ENCODE results near the gene TSPAN4.

The TSPAN4 gene

DNA sequence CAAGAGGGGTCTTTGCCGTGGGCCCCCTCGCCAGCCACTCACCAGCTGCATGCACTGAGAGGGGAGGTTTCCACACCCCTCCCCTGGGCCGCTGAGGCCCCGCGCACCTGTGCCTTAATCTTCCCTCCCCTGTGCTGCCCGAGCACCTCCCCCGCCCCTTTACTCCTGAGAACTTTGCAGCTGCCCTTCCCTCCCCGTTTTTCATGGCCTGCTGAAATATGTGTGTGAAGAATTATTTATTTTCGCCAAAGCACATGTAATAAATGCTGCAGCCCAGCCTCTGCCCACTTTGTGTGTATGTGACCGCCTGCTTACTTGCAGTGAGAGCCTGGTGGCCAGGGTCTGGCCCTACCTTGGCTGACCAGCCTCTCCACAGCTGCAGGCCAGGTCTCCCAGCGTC lies 17.7 kb upstream of the TSPAN4 start:
- no peak for DNase-seq

DNA sequence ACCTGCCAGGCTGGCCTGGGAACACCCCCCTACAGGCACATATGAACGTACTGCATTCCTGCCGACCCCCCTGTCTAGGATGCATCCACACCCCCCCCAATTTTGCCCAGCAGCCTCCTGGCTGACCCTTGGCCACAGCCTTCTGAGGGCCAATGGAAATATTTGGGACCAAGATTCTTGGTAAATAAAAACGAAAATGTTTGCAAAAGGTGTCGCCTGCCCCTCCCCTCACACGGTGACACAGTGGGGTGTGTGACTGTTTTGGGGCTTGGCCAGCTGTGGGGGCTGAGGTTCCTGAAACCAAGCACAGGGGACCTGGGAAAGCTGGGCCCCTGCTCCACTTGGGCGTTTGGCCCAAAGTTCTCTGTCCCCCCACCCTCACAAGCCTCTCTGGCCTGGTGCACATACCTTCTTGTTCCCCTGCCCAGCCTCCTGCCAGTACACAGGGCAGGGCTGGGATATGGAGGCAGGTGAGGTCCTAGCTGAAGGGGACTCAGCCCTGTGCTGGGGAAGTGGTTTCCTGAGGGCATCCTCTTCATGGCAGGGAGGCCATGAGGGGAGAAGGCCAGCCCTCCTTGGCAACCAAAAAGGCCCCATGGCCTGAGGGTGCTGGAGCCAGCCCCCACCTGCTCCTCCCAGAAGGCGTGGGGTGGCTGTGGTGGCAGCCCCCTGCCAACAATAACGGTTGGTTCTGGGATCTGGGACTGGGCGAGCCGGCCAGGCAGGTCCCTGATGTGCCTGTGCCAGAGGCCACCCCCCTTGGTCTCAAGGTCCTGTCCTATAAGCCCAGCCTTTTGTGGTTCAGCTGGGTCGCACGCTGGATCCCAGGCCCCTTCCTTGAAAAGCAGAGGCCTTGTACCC lies 17.1 kb upstream of the TSPAN4 start:
- no peak for DNase-seq

DNA sequence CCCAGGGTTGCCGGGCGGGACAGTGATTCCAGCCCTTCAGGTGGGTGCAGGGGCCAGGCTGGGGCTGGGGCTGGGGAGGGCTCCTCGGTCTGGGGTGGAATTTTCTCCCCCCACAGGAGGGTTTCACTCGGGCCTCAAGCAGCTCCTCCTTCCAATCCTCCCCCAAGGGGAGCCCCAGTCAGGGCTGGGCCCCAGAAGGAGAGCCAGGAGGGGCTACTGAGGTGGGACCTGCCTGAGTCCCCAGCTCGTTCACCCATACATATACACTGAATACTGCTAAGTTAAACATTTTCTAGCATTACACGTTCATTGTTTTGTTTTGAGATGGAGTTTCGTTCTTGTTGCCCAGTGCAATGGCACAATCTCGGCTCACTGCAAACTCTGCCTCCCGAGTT lies 16.4 kb upstream of the TSPAN4 start:
- DNase-seq: no peak

- DNase-seq: no peak
Observed at GRCh38 chr11:826836-827145, 15.9 kb upstream of the TSPAN4 start.

GRCh38 chr11:827146-827896 lies 15.3 kb upstream of the TSPAN4 start:
- no peak for DNase-seq

- DNase-seq: no peak
Observed at GRCh38 chr11:827897-828192, 14.8 kb upstream of the TSPAN4 start, which contains the start of gene CRACR2B. Gene CRACR2B, plus strand, starts transcription at chr11:827919. Its CDS starts 689 bp downstream, at chr11:828608.

- DNase-seq: no peak
Observed at GRCh38 chr11:828506-829175, 14.0 kb upstream of the TSPAN4 start.

GRCh38 chr11:829176-829846 lies 13.3 kb upstream of the TSPAN4 start:
- no peak for DNase-seq

GRCh38 chr11:829847-830294 lies 12.8 kb upstream of the TSPAN4 start:
- no peak for DNase-seq

DNA sequence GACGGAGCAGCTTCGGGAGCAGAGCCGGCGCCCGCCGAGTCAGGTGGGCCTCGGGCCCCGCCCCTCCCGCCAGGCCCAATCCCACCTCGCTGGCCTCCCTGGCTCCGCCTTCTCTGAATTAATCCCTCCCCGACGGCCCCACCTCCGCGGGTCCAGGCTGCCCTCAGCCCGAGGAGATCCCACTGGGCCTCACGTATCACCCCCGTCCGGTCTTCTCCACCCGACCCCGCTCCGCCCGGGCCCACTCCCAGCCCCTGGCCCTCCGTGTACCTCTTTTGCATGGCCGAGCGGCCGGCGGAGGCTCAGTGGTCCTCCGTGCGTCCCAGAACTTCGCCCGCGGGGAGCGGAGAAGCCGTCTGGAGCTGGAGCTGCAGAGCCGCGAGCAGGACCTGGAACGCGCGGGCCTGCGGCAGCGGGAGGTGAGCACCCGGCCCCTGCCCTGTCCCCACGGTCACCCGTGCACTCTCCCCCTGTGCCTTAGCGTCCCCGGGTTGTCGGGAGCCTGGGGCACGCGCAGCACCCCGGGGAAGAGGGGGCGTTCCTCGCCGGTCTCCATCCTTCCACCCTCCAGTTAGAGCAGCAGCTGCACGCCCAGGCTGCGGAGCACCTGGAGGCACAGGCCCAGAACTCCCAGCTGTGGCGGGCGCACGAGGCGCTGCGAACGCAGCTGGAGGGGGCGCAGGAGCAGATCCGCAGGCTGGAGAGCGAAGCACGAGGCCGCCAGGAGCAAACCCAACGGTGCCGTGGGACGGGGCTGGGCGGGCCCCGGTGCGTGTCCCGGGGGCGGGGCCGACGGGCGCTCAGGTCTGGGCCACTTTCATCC lies 12.1 kb upstream of the TSPAN4 start:
- no peak for DNase-seq

- DNase-seq: no peak
Observed at GRCh38 chr11:831118-831864, 11.4 kb upstream of the TSPAN4 start.

DNA sequence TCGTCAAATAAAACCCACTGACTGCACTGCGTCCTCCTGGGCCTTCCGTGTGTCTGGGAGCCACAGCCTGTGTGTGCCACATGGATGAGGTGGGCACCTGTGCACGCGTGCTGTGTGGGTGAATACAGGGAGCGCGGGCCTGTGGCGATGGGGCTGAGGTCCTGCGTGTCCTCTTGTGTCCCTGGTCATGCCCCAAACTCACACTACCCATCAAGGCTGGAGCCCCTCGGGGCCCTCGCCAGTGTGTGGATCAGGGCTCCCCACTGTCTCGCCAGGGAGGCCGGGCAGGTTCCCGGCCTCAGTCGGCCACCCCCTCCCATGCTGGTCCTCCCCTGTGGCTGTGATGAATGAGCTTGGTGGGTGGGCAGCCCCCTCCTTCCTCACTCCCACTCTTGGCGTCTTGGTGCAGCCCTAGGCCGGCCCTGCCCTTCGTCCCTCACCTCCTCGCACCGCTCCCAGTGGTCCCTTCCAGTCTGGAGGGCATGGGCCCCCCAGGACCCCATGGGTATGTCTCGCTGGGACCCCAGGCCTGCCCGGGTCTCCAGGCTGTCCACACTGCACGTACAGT lies 10.6 kb upstream of the TSPAN4 start:
- no peak for DNase-seq

GRCh38 chr11:832529-833113 lies 10.0 kb upstream of the TSPAN4 start, which contains the start of gene CD151:
Gene CD151, plus strand, starts transcription at chr11:832952. Its CDS starts 3,118 bp downstream, at chr11:836070.
- DNase-seq: peak; percentile 58

GRCh38 chr11:833114-833791 lies 9.4 kb upstream of the TSPAN4 start:
- no peak for DNase-seq

GRCh38 chr11:833849-834311 lies 8.8 kb upstream of the TSPAN4 start:
- no peak for DNase-seq

DNA sequence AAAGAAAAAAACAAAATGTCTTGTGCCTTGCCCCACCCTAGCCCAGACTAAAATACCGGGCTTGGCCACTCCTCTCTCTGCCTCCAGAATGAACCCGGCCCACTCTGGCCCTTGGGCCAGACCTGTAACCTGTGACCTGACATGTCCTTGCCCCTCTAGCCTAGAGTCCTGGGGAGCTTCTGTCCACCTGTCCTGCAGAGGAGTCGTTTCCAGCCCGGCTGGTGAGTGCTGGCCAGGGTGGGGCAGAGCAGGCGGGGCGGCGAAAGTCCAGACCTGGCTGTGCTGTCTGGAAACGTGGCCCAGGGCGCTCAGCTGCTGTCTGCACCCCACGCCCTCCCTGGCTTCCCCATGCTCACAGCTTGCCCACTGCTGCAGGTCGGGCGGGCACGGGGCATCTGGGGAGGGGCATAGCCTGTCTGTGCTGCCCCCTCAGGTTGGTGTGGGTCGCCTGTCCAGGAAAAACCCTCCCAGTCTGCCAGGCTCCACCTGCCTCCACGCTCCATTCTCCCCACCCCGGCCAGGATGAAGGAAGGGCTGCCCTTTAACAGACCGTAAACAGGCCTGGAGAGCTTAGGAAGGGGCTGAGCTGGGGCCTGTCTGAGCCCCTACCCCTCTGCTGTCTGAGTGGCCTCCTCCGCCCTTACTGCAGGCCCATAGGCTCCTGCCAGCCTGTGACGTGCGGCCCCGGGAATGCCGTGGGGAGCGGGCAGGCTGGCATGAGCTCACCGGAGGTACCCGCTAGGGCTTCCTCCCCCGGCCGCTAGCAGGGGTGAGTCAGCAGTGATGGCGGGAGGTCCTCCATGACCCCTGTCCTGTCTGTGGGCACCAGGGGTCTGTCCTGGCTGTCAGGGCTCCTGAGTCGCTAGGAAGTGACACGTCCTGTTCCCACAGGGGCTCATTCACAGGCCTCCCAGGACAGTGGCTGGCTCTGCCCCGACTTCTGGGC lies 8.0 kb upstream of the TSPAN4 start:
- DNase-seq: no peak

DNA sequence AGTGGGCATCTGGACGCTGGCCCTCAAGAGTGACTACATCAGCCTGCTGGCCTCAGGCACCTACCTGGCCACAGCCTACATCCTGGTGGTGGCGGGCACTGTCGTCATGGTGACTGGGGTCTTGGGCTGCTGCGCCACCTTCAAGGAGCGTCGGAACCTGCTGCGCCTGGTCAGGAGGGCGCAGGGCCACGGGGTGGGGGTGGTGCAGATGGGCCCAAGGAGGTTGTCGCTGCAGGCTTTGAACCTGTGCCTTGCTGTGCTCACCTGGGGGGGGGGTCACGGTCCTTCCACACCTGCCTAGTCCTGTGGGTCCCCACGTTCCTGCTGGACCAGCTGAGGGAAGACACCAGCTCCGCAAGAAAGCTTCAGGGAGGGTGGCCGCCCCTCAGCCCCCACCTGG lies 6.4 kb upstream of the TSPAN4 start:
- no peak for DNase-seq

DNA sequence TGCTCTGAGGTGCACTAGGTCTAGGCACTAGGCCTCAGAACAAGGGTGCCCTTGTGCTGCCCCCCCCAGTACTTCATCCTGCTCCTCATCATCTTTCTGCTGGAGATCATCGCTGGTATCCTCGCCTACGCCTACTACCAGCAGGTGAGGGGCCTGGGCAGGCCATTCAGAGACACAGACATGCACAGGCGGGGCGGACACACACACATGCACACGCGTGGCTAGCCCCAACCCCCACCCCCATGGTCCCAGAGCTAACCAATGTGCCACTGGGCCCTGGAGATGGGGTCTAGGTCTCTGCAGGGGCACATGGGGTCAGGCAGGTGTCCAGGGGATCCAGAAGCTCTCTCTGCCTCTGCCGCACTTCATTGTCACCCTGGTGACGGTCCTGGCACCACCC lies 6.0 kb upstream of the TSPAN4 start:
- DNase-seq: no peak

Measured in NCI-H510A (cell line).